HepG2 (cell line): ENCODE results near the gene IQCK. TPM values are rescaled to one million over a fixed set of nuclear protein-coding genes. Genes with fewer than 3 reads are reported as not detected.

Experiments
- ATF7 ChIP-seq, 2 experiments: fragments of 450-650 bp in 1 of 2; sonication (generic) in 1 of 2; formaldehyde crosslinking in 1 of 2; IDR thresholded peaks; 2 replicates each; pipeline versions ENCODE4 v1.4.0 to v1.6.1; 2016 to 2020; ENCODE audit warnings: antibody characterized with exemption in 1 of 2, mild to moderate bottlenecking in 1 of 2, missing genetic modification reagents in 1 of 2
- CERS6 ChIP-seq: sonication (generic); formaldehyde crosslinking; IDR thresholded peaks from 2 replicates; pipeline ENCODE4 v1.5.0; 2020; ENCODE audit warnings: missing genetic modification reagents
- ELF3 ChIP-seq: IDR thresholded peaks from 2 replicates; pipeline ENCODE4 v1.6.1; 2016; ENCODE audit warnings: missing genetic modification reagents, missing compliant biosample characterization
- FIP1L1 ChIP-seq: fragments of 200-400 bp; formaldehyde crosslinking; IDR thresholded peaks from 2 replicates; pipeline ENCODE4 v1.6.1; 2018; ENCODE audit warnings: low read depth, mild to moderate bottlenecking, low read length, moderate library complexity, borderline replicate concordance; ENCODE audit not compliant: insufficient read depth
- FOXM1 ChIP-seq: sonication (generic); formaldehyde crosslinking; IDR thresholded peaks from 2 replicates; pipeline ENCODE4 v1.5.0; 2020; ENCODE audit warnings: missing genetic modification reagents
- HINFP ChIP-seq: sonication (generic); formaldehyde crosslinking; IDR thresholded peaks from 2 replicates; pipeline ENCODE4 v1.4.0; 2020; ENCODE audit warnings: low read depth, mild to moderate bottlenecking, missing genetic modification reagents
- IRF1 ChIP-seq: sonication (generic); formaldehyde crosslinking; IDR thresholded peaks from 2 replicates; pipeline ENCODE4 v1.4.0; 2020; ENCODE audit warnings: low read depth, mild to moderate bottlenecking, missing genetic modification reagents
- KDM3A ChIP-seq: IDR thresholded peaks from 2 replicates; pipeline ENCODE4 v1.6.1; 2018; ENCODE audit warnings: low read depth, missing compliant biosample characterization
- KDM4B ChIP-seq: sonication (generic); formaldehyde crosslinking; IDR thresholded peaks from 2 replicates; pipeline ENCODE4 v1.4.0; 2020; ENCODE audit warnings: missing genetic modification reagents
- KMT2B ChIP-seq: IDR thresholded peaks from 2 replicates; pipeline ENCODE4 v1.6.1; 2016; ENCODE audit warnings: missing genetic modification reagents, missing compliant biosample characterization
- NFE2L2 ChIP-seq: fragments of 150-350 bp; IDR thresholded peaks from 2 replicates; pipeline ENCODE4 v1.6.1; 2014; ENCODE audit warnings: low read length
- PAWR ChIP-seq: sonication (generic); formaldehyde crosslinking; IDR thresholded peaks from 2 replicates; pipeline ENCODE4 v1.4.0; 2020; ENCODE audit warnings: missing genetic modification reagents, mild to moderate bottlenecking, borderline replicate concordance
- PLRG1 ChIP-seq: fragments of 450-650 bp; conservative IDR thresholded peaks from 2 replicates; pipeline ENCODE4 v1.6.1; 2016
- SNAI1 ChIP-seq: sonication (generic); formaldehyde crosslinking; IDR thresholded peaks from 2 replicates; pipeline ENCODE4 v1.5.0; 2020; ENCODE audit warnings: mild to moderate bottlenecking, missing genetic modification reagents, borderline replicate concordance
- SP140L ChIP-seq: sonication (generic); formaldehyde crosslinking; IDR thresholded peaks from 2 replicates; pipeline ENCODE4 v1.4.0; 2020; ENCODE audit warnings: missing genetic modification reagents, borderline replicate concordance
- XBP1 ChIP-seq: sonication (generic); formaldehyde crosslinking; IDR thresholded peaks from 2 replicates; pipeline ENCODE4 v1.5.0; 2020; ENCODE audit warnings: missing genetic modification reagents
- ZNF230 ChIP-seq: sonication (generic); formaldehyde crosslinking; IDR thresholded peaks from 2 replicates; pipeline ENCODE4 v1.4.0; 2020; ENCODE audit warnings: mild to moderate bottlenecking, missing genetic modification reagents
- ZNF296 ChIP-seq: sonication (generic); formaldehyde crosslinking; conservative IDR thresholded peaks from 2 replicates; pipeline ENCODE4 v1.5.0; 2020; ENCODE audit warnings: mild to moderate bottlenecking, missing genetic modification reagents
- ZNF317 ChIP-seq: sonication (generic); formaldehyde crosslinking; IDR thresholded peaks from 2 replicates; pipeline ENCODE4 v1.5.0; 2020; ENCODE audit warnings: mild to moderate bottlenecking, missing genetic modification reagents
- ZNF33B ChIP-seq: sonication (generic); formaldehyde crosslinking; IDR thresholded peaks from 2 replicates; pipeline ENCODE4 v1.5.1; 2020; ENCODE audit warnings: mild to moderate bottlenecking, missing genetic modification reagents
- ZNF430 ChIP-seq: sonication (generic); formaldehyde crosslinking; IDR thresholded peaks from 2 replicates; pipeline ENCODE4 v1.9.0; 2021; ENCODE audit warnings: mild to moderate bottlenecking, missing genetic modification reagents
- ZNF484 ChIP-seq: sonication (generic); formaldehyde crosslinking; IDR thresholded peaks from 2 replicates; pipeline ENCODE4 v1.5.1; 2020; ENCODE audit warnings: mild to moderate bottlenecking, low read depth, missing genetic modification reagents, borderline replicate concordance
- ZNF577 ChIP-seq: sonication (generic); formaldehyde crosslinking; IDR thresholded peaks from 2 replicates; pipeline ENCODE4 v1.4.0; 2020; ENCODE audit warnings: mild to moderate bottlenecking, low read depth, missing genetic modification reagents, borderline replicate concordance
- ZNF639 ChIP-seq: conservative IDR thresholded peaks from 2 replicates; pipeline ENCODE4 v1.6.1; 2018; ENCODE audit warnings: missing genetic modification reagents
- polyA plus RNA-seq, 8 experiments: library from polyadenylated mRNA; depleted of rRNA in 3 of 8; stranded (reverse) in 7 of 8; unstranded in 1 of 8; fragments of >200 nt; fragmentation: Illumina TruSeq in 4 of 8; extraction: Trizol in 4 of 8; gene quantifications; 2 replicates each; pipeline versions ENCODE4 v1.2.1 to v1.2.3, GENCODE V29; 2011 to 2016; ENCODE audit warnings: low read depth in 4 of 8, missing spikeins in 1 of 8, mixed read lengths in 1 of 8; ENCODE audit not compliant: insufficient read depth in 1 of 8
- total RNA-seq, 5 experiments: library from RNA; depleted of rRNA; stranded (reverse); fragments of >200 nt; fragmentation: Illumina TruSeq; extraction: Trizol; gene quantifications; 2 replicates each; pipeline ENCODE4 v1.2.3, GENCODE V29; 2016; ENCODE audit warnings: low read depth in 1 of 5

IQCK gene
- total and polyA plus RNA-seq, 2 of the 13 experiments (the other 11 are each of a cell fraction or from before 2014, with no cell fraction given): 5.1 to 7.3 TPM

GRCh38 chr16:19717741-19718623, at the start of gene IQCK, which contains the start of gene KNOP1 (continued):
- TF ChIP-seq ZNF484 (CRISPR knock-in tag) (peak; percentile 73; the same call in 1 of the 2 replicates), ZNF430 (CRISPR knock-in tag) (peak; percentile 93), FIP1L1 (no peak), XBP1 (CRISPR knock-in tag) (peak; percentile 29; the same call in 1 of the 2 replicates), NFE2L2 (no peak), ZNF577 (CRISPR knock-in tag) (peak; percentile 76; the same call in 1 of the 2 replicates), ELF3 (CRISPR knock-in tag) (peak; percentile 84), PLRG1 (no peak), ZNF639 (CRISPR knock-in tag) (peak; percentile 82), IRF1 (CRISPR knock-in tag) (peak; percentile 95), SP140L (CRISPR knock-in tag) (no peak), FOXM1 (CRISPR knock-in tag) (no peak), ZNF230 (CRISPR knock-in tag) (peak; percentile 99), KDM4B (peak; percentile 99), CERS6 (peak; percentile 57; the same call in 1 of the 2 replicates), SNAI1 (CRISPR knock-in tag) (peak; percentile 96), ZNF33B (CRISPR knock-in tag) (peak; percentile 88; the same call in 1 of the 2 replicates), ATF7 (IDR thresholded peaks at IDR 0.05) (no peak), ATF7 (CRISPR knock-in tag; IDR thresholded peaks at IDR 0.05) (peak; percentile 72; the same call in 1 of the 2 replicates), KDM3A (CRISPR knock-in tag) (peak; percentile 96), KMT2B (CRISPR knock-in tag) (peak; percentile 99), PAWR (CRISPR knock-in tag) (peak; percentile 98; the same call in 1 of the 2 replicates), ZNF317 (peak; percentile 89), ZNF296 (CRISPR knock-in tag) (no peak), HINFP (CRISPR knock-in tag) (peak; percentile 94)
